ENCODE data around the gene CEBPA.
"Not testable (repeated sequence)": the region's sequence is repeated elsewhere in the genome, so short reads cannot be mapped to it uniquely, and the experiment has no call there.

The CEBPA gene

GRCh38 chr19:33300009-33300893 is 2.1 kb downstream of the CEBPA start:
- peak; percentile 24 to 33 for DNase-seq

- DNase-seq = no peak
Measured at GRCh38 chr19:33299051-33299688, 3.2 kb downstream of the CEBPA start.

- peak; percentile 22 to 68 for DNase-seq
Measured at GRCh38 chr19:33298146-33298911, 4.0 kb downstream of the CEBPA start.

GRCh38 chr19:33297401-33298145 is 4.8 kb downstream of the CEBPA start:
- no peak for DNase-seq

GRCh38 chr19:33296488-33296971 is 5.8 kb downstream of the CEBPA start:
- DNase-seq = no peak

GRCh38 chr19:33295621-33296487 is 6.5 kb downstream of the CEBPA start:
- no peak for DNase-seq

- DNase-seq = not testable (repeated sequence)
Measured at GRCh38 chr19:33295046-33295445, 7.3 kb downstream of the CEBPA start.

GRCh38 chr19:33294058-33294798 is 8.1 kb downstream of the CEBPA start:
- no peak for DNase-seq

GRCh38 chr19:33293255-33294057 is 8.9 kb downstream of the CEBPA start:
- peak; percentile 84 to 89 for DNase-seq

- DNase-seq = peak; percentile 80 to 83
Measured at GRCh38 chr19:33292595-33293254, 9.6 kb downstream of the CEBPA start.

GRCh38 chr19:33291623-33292534 is 10.5 kb downstream of the CEBPA start:
- no peak for DNase-seq

- no peak for DNase-seq
Measured at GRCh38 chr19:33290956-33291622, 11.2 kb downstream of the CEBPA start.

GRCh38 chr19:33290082-33290815 is 12.1 kb downstream of the CEBPA start:
- no peak for DNase-seq

GRCh38 chr19:33289261-33289660 is 13.1 kb downstream of the CEBPA start:
- DNase-seq = no peak

GRCh38 chr19:33288666-33289065 is 13.7 kb downstream of the CEBPA start:
- no peak for DNase-seq

- peak; percentile 37 to 64 for DNase-seq
Measured at GRCh38 chr19:33287927-33288326, 14.4 kb downstream of the CEBPA start.

- DNase-seq = no peak
Measured at GRCh38 chr19:33287438-33287837, 14.9 kb downstream of the CEBPA start.

Data from inflammatory macrophage (primary cell).